A172 (cell line): ENCODE results near the gene CAMSAP3. TPM values are rescaled to one million over a fixed set of nuclear protein-coding genes. Genes with fewer than 3 reads are reported as not detected.

Source experiments
- DNase-seq: peaks from one replicate; pipeline ENCODE4 v3.0.0-alpha.2; 2015; ENCODE audit warnings: low spot score
- total RNA-seq: library from RNA; depleted of rRNA; stranded (reverse); fragments of >200 nt; shearing (Covaris generic); gene quantifications from 2 replicates; pipeline ENCODE4 v1.2.3, GENCODE V29; 2014; rRNA removed

The CAMSAP3 gene, protein sequence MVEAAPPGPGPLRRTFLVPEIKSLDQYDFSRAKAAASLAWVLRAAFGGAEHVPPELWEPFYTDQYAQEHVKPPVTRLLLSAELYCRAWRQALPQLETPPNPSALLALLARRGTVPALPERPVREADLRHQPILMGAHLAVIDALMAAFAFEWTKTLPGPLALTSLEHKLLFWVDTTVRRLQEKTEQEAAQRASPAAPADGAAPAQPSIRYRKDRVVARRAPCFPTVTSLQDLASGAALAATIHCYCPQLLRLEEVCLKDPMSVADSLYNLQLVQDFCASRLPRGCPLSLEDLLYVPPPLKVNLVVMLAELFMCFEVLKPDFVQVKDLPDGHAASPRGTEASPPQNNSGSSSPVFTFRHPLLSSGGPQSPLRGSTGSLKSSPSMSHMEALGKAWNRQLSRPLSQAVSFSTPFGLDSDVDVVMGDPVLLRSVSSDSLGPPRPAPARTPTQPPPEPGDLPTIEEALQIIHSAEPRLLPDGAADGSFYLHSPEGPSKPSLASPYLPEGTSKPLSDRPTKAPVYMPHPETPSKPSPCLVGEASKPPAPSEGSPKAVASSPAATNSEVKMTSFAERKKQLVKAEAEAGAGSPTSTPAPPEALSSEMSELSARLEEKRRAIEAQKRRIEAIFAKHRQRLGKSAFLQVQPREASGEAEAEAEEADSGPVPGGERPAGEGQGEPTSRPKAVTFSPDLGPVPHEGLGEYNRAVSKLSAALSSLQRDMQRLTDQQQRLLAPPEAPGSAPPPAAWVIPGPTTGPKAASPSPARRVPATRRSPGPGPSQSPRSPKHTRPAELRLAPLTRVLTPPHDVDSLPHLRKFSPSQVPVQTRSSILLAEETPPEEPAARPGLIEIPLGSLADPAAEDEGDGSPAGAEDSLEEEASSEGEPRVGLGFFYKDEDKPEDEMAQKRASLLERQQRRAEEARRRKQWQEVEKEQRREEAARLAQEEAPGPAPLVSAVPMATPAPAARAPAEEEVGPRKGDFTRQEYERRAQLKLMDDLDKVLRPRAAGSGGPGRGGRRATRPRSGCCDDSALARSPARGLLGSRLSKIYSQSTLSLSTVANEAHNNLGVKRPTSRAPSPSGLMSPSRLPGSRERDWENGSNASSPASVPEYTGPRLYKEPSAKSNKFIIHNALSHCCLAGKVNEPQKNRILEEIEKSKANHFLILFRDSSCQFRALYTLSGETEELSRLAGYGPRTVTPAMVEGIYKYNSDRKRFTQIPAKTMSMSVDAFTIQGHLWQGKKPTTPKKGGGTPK
- total RNA-seq, result 1.5 and 2.6 TPM in 2 replicates

DNA sequence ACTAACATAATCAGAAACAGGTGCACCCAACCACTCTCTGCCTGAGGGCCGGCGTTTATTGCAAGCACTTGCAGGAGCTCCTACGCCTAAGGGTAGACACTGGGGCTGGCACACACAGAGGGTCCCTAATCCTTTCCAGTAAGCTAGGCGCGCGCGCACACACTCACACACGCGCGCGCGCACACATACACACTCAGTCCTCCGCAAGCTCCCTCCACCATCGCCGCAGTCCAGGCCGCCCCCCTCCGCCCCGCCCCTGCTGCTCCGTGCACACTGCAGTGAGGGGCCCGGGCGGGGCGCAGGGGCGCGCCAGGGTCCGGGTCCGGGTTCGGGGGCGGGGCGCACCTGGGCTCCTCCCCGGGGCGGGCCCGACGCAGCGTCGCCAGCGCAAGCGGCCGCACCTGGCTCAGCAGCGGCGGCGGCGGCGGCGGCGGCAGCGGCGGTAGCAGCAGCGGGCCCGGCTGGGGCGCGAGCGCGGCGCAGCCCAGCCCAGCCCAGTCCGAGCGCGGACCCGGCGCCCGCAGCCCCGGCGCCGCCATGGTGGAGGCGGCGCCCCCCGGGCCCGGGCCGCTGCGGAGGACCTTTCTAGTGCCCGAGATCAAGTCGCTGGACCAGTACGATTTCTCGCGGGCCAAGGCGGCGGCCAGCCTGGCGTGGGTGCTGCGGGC lies at the start of gene CAMSAP3:
Gene CAMSAP3, plus strand, starts transcription at position 398 of the 668 bp plus-strand sequence. Its CDS starts 140 bp downstream, at position 538.
- DNase-seq, result no peak

DNA sequence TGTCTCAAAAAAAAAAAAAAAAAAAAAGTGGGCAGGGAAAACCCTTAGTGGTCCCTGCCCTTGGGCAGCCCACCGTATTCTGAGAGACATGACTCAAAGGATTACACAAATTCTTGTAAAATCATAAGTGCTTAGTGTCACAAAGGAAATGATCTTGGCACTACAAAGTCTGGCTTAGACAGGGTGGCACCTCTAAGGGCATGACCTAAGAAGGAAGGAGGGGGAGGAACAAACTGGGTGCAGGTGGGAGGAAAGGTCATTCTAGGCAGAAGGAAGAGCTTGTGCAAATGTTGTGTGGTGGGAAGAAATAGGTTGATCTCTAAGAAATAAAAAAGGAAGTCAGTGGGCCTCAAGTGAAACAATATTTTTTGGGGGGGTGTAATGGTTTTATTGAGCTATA lies 49.8 kb upstream of the CAMSAP3 start:
- no peak for DNase-seq

DNA sequence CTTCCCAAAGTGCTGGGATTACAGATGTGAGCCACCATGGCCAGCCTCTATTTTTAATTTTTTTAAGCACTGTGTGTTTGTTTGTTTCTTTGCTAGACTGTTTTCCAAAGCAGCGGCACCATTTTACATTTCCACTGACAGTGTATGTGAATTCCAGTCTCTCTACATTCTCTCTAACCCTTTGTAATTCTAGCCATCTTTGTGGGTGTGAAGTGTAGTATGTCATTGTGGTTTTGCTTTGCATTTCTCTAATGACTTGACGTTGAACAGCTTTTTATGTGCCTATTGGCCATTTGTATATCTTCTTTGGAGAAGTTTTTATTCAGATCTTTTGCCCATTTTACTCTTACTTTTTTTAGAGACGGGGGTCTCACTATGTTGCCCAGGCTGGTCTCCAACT lies 48.5 kb upstream of the CAMSAP3 start:
- DNase-seq, result no peak

GRCh38 chr19:7549429-7550148 lies 46.1 kb upstream of the CAMSAP3 start:
- no peak for DNase-seq

DNA sequence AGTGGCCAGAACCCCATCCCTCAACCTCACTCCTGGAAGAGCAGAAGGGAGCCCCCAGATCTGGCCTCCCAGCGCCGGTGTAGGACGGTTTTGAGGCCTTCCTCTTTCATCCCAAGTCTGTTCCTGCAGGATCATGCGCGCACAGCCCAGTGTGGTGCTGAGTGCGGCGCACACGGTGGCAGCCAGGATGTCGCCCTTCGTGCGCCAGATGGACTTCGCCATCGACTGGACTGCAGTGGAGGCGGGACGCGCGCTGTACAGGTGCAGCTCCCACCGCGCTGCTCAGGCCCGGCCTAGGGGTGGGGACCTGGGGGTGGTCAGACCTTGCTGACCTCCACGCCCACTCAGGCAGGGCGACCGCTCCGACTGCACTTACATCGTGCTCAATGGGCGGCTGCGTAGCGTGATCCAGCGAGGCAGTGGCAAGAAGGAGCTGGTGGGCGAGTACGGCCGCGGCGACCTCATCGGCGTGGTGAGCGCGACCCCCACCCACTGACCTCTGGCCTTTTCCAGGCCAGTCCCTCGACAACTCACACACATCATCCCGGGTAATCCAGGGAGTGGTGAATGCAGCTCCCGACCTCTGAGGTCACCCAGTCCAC lies 45.4 kb upstream of the CAMSAP3 start:
- DNase-seq, result no peak

DNA sequence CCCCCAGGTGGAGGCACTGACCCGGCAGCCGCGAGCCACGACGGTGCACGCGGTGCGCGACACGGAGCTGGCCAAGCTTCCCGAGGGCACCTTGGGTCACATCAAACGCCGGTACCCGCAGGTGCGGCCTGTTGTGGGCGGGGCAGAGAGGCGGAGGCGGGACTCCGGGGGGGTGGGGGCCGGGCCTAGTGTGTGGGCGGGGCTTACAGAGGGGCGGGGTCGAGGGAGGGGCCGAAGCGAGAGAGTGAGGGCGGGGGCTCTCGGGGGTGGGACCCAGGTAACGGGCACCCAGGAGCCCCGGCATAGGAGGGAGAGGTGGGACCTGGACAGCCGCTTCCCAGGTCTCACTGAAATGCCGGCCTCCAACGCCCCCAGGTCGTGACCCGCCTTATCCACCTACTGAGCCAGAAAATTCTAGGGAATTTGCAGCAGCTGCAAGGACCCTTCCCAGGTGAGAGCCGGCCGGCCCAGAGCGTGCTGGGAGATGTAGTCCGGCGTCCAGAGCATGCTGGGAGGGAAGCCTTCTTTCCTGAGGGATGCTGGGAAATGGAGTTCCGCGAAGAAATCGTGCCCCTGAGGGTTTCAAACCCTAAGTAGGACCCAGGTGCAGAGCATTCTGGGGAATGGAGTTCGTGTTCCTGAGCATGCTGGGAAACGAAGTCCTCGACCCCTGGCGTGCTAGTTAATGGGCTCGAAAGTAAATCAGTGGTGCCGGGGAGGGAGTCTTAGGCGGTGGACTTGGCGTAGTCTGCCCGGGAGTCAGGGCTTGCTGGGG lies 44.5 kb upstream of the CAMSAP3 start:
- DNase-seq, result no peak

- no peak for DNase-seq
These were observed 42.9 kb upstream of the CAMSAP3 start for GRCh38 chr19:7552781-7553180.

- no peak for DNase-seq
These were observed 41.1 kb upstream of the CAMSAP3 start for GRCh38 chr19:7554565-7554964.

- no peak for DNase-seq
These were observed 40.4 kb upstream of the CAMSAP3 start for GRCh38 chr19:7554990-7555864.

DNA sequence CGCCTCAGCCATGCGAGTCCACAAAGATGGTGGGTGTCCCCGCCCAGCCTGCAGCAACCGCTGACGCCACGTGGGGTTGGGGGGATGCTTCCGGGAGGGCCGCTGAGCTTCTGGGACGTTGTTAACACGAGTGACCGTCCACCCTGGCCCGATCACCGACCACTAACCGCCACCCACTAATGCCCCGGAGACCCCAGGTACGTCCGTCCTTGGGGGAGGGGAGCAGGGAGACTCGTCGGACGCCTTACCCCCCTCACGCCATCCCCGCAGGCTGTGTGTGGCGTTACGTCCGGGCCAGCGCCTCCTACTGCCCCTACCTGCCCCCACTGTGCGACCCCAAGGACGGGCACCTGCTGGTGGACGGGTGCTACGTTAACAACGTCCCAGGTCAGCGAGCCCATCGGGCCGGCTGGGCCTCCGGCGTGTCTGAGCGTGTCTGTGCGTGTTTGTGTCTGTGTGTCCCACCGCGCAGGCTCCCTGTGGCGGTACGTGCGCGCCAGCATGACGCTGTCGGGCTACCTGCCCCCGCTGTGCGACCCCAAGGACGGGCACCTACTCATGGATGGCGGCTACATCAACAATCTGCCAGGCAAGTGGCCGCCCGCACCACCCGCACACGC lies 38.9 kb upstream of the CAMSAP3 start:
- DNase-seq, result no peak

- no peak for DNase-seq
These were observed 37.0 kb upstream of the CAMSAP3 start for GRCh38 chr19:7558667-7559066.

DNA sequence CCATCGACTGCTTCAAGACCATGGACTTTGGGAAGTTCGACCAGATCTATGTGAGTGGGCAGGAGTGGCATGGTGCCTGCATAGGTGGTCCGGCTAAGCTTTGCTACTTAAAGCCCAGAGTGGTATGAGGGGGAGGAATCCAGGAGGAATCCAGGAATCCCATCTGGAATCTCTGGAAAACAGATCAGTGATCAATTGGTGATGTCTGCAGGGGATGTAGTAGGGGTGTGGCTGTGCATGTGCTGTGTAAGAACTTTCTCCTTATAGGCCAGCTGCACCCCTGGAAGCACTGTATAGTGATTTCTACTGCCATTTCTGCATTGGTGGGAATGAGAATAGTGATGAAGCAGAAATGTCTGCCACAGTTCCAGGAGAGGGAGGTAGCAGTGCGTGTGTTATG lies 36.6 kb upstream of the CAMSAP3 start:
- DNase-seq, result no peak

GRCh38 chr19:7560255-7560654 lies 35.4 kb upstream of the CAMSAP3 start:
- no peak for DNase-seq

DNA sequence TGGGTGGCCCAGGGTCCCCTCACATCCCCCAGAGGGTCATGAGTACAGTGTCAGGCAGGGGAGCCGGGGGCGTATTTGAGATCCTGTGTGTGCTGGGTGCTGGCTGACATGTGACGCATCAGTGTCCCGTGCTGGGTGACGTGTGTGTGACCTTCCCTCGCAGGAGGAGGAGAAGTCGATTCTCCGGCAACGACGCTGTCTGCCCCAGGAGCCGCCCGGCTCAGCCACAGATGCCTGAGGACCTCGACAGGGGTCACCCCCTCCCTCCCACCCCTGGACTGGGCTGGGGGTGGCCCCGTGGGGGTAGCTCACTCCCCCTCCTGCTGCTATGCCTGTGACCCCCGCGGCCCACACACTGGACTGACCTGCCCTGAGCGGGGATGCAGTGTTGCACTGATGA lies 34.3 kb upstream of the CAMSAP3 start:
- no peak for DNase-seq

DNA sequence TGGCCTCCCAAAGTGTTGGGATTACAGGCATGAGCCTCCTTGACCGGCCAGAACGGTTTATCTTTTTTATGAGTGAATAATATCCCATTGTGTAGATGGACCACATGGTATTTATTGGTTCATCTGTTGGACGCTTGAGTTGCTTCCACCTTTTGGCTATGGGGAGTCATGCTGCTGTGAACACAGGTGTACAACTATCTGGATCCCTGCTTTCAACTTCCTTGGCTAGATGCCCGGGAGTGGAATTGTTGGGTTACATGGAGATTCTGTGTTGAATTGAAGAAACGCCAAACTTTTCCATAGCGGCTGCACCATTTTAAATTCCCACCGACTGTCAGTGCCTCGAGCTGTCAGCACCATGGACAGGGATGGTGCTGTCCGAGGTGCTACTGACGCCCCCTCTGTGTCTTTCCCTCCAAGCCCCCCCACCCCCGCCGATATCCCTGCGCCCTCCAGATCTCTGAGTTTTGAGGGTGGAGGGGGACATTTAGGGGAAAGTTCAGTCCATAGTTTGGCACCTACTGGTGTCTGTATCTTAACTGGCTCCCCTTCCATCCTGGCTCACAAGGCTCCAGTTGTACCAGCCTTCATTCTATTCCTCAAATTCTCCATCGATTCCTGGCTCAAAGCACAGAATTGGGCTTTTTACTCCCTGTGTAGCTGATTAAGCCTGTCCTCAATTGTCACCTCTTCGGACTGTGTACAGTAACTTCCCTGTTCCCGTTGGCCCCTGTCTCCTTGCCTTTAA lies 32.8 kb upstream of the CAMSAP3 start:
- no peak for DNase-seq

DNA sequence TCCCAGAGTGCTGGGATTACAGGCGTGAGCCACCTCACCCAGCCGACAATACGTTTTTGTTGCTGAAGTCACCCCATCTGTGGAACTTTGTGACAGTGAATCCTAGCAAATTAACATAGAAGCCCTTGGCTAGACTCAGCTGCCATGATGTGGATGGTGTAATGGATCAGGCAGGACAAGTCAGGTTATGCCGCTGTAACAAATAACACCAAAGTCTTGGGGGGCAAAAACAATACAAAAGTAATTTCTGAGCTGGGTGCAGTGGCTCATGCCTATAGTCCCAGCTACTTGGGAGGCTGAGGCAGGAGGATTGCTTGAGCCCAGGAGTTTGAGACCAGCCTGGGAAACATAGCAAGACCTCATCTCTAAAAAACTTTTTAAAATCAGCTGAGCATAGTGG lies 30.8 kb upstream of the CAMSAP3 start:
- DNase-seq, result no peak

DNA sequence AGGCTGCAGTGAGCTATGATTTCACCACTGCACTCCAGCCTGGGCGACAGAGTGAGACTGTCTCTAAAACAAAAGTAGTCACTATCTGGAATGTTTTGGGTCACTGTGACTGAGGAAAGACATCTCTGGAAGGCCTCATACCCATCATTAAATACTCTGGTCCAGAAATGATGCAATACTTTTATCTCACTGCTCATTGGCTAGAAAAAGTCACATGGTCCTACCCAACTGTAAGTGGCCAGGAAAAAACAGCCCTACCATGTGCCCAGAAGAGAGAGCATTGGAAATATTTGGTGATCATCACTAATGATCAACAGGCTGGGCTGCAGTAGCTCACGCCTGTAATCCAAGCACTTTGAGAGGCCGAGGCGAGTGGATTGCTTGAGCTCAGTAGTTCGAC lies 30.3 kb upstream of the CAMSAP3 start:
- DNase-seq, result no peak
